ENCODE measurements around the gene POLR1E. TPM values are rescaled to one million over a fixed set of nuclear protein-coding genes. Genes with fewer than 3 reads are reported as not detected.
A peak's percentile ranks its signal among the peaks of the same experiment; 100 is the strongest.
"Not testable (repeated sequence)": the region's sequence is repeated elsewhere in the genome, so short reads cannot be mapped to it uniquely, and the experiment has no call there.

Gene POLR1E
- total RNA-seq, 1 experiment from 2014 or later: 39.8 TPM

DNA sequence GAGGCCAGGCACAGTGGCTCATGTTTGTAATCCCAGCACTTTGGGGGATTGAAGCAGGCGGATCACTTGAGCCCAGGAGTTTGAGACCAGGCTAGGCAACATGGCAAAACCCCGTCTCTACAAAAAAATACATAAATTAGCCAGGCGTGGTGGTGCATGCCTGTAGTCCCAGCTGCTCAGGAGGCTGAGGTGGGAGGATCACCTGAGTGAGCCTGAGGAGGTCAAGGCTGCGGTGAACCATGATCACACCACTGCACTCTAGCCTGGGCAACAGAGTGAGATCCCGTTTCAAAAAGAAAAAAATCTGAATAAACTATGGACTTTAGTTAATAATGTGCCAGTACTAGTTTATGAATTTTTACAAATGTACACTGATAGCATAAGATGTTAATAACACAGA lies 24.3 kb downstream of the POLR1E start:
- H3K79me2 ChIP-seq (ENCODE audit: low read length); H3K4me2 ChIP-seq (ENCODE audit: low read depth, low read length, poor library complexity, severe bottlenecking); H3K9me2 ChIP-seq (replicated peaks; ENCODE audit: insufficient read depth, low read length); H3K9me3 ChIP-seq (ENCODE audit: low read length); H4K20me1 ChIP-seq (ENCODE audit: insufficient read depth, low read depth, low read length); H3K27ac ChIP-seq (ENCODE audit: low read length); H2AFZ ChIP-seq (ENCODE audit: low read length); H3K4me3 ChIP-seq (ENCODE audit: low read length); H3K9ac ChIP-seq (ENCODE audit: low read length); H3K4me1 ChIP-seq (ENCODE audit: low read length); DNase-seq; H3K27me3 ChIP-seq (ENCODE audit: low read length): not testable (repeated sequence)
- H3K36me3 ChIP-seq (ENCODE audit: insufficient read depth, low read length): peaks cover 28% of the 10 kb centered on the region; the same call in 1 of the 2 replicates

DNA sequence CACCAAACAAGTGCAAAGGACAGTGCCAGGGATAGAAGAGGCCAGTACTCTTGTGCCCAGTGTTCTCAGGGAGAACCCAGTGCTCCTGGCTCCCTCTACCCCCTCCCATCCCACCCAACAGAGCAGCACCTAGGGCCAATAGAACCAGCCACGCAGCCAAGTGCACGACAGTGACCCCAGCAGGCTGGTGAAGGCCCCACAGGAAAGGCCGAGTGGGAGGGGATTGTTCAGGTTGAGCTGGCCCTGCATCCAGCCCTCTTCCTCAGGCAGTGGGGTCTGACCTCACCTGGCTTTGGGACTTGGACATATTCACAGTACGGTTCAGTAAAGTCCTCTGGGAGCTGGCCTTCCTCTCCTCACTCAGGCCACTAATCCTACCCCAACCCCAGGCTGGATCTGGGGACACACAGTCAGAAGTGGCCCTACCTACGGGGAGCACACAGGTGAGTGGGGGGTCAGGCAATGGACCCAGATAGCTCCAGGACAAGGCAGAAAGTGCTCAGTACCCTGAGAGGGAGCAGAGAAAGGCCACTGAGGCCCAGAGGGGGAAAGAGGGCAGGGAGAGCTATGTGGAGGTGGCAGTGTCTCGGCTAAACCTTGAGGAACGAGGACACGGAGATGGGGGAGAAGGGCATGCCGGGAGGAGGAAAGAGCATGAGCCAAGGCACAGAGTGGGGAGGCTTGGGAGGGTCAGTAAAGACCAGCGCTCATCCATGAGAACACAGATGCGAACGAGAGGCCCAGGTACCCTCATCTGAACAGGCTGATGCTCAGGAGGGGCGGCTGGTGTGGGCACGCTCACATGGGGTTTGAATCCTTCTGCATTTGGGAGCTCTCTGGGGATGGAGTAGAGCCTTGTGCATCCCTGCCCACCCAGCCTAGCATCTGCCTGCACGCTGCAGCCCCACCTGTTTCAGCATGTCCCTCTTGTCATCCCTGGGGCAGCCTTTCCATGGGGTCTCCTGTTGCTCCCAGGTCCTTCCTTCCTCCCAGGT lies 25.6 kb downstream of the POLR1E start:
- Histone ChIP-seq H3K9ac (ENCODE audit: low read length) (no peak overlapping the region), H3K4me3 (ENCODE audit: low read length) (no peak overlapping the region)

DNA sequence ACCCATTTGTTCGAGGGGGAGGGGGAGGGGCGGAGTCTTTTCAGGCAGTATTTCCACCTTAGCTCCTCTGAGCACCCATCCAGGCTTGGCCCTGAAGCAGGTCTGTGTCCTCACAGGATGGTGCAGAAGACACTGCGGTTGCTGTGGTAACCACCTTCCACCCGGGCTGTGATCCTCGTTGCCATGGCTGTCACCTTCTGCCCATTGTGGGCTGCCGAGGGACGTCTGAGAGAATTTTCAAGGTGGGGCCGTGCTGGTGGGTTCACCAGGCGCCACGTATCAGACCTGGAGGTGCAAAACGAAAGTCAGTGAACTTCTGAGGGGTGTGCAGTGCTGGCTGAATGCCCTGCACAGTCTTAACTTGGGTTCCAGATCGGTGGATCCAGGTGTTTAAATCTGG lies 26.7 kb downstream of the POLR1E start:
- Histone ChIP-seq H2AFZ (ENCODE audit: low read length) (no peak overlapping the region), H3K9ac (ENCODE audit: low read length) (no peak overlapping the region), H3K4me2 (ENCODE audit: low read depth, low read length, poor library complexity, severe bottlenecking) (no peak overlapping the region), H3K27ac (ENCODE audit: low read length) (no peak overlapping the region), H3K27me3 (ENCODE audit: low read length) (no peaks in the 10 kb centered on the region), H3K9me3 (ENCODE audit: low read length) (no peaks in the 10 kb centered on the region), H4K20me1 (ENCODE audit: insufficient read depth, low read depth, low read length) (no peaks in the 10 kb centered on the region), H3K9me2 (replicated peaks; ENCODE audit: insufficient read depth, low read length) (no peaks in the 10 kb centered on the region), H3K4me1 (ENCODE audit: low read length) (no peaks in the 10 kb centered on the region), H3K36me3 (ENCODE audit: insufficient read depth, low read length) (peaks cover 11% of the 10 kb centered on the region; the same call in 1 of the 2 replicates), H3K79me2 (ENCODE audit: low read length) (no peaks in the 10 kb centered on the region), H3K4me3 (ENCODE audit: low read length) (no peak overlapping the region)
- DNase-seq: no peak

More for the DNA sequence above, 25.6 kb downstream of the POLR1E start:
- peaks cover 21% of the 10 kb centered on the region; the same call in 1 of the 2 replicates for H3K36me3 ChIP-seq (ENCODE audit: insufficient read depth, low read length)
- H3K9me2 ChIP-seq (replicated peaks; ENCODE audit: insufficient read depth, low read length): no peaks in the 10 kb centered on the region
- no peak overlapping the region for H3K27ac ChIP-seq (ENCODE audit: low read length)
- no peaks in the 10 kb centered on the region for H3K4me1 ChIP-seq (ENCODE audit: low read length)
- H4K20me1 ChIP-seq (ENCODE audit: insufficient read depth, low read depth, low read length): no peaks in the 10 kb centered on the region
- no peaks in the 10 kb centered on the region for H3K27me3 ChIP-seq (ENCODE audit: low read length)
- H2AFZ ChIP-seq (ENCODE audit: low read length): no peak overlapping the region
- H3K9me3 ChIP-seq (ENCODE audit: low read length): no peaks in the 10 kb centered on the region
- peak; percentile 83 for DNase-seq
- no peaks in the 10 kb centered on the region for H3K79me2 ChIP-seq (ENCODE audit: low read length)
- no peak overlapping the region for H3K4me2 ChIP-seq (ENCODE audit: low read depth, low read length, poor library complexity, severe bottlenecking)

DNA sequence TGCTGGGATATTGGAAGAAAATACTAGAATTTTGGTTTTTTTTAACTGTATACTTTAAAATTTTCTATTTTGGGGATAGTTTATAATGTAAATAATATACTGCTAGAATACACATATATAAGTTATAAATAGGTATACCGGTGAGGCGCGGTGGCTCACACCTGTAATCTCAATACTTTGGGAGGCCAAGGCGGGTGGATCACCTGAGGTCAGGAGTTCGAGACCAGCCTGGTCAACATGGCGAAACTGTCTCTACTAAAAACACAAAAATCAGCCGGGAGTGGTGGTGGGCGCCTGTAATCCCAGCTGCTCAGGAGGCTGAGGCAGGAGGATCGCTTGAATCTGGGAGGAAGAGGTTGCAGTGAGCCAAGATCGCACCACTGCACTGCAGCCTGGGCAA lies 28.7 kb downstream of the POLR1E start:
- not testable (repeated sequence) for H3K4me1 ChIP-seq (ENCODE audit: low read length); H3K27ac ChIP-seq (ENCODE audit: low read length); H3K9ac ChIP-seq (ENCODE audit: low read length); H3K36me3 ChIP-seq (ENCODE audit: insufficient read depth, low read length); H3K27me3 ChIP-seq (ENCODE audit: low read length); H3K4me2 ChIP-seq (ENCODE audit: low read depth, low read length, poor library complexity, severe bottlenecking); DNase-seq; H3K79me2 ChIP-seq (ENCODE audit: low read length); H3K4me3 ChIP-seq (ENCODE audit: low read length); H3K9me3 ChIP-seq (ENCODE audit: low read length); H3K9me2 ChIP-seq (replicated peaks; ENCODE audit: insufficient read depth, low read length); H2AFZ ChIP-seq (ENCODE audit: low read length); H4K20me1 ChIP-seq (ENCODE audit: insufficient read depth, low read depth, low read length)

DNA sequence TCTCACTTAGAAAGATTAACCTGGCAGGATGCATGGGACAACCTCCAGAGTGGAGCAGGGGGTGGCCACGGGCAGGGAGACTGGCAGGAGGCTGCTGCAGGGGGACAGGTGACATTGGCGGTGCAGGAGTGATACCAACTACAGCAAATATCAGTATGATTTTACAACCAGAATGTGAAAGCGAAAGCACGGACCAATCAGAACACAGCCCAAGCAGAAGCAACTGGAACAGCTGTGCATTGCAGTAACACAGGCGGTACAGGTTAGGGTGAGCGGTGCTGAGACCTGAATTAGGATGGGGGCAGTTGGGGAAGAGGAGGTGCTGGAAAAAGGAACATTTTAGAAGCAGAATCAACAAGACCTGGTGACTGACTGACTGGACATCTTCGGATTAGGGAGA lies 29.3 kb downstream of the POLR1E start:
- Histone ChIP-seq H3K79me2 (ENCODE audit: low read length) (no peaks in the 10 kb centered on the region), H3K9me3 (ENCODE audit: low read length) (no peaks in the 10 kb centered on the region), H3K4me1 (ENCODE audit: low read length) (no peaks in the 10 kb centered on the region), H3K36me3 (ENCODE audit: insufficient read depth, low read length) (peaks cover 4% of the 10 kb centered on the region), H2AFZ (ENCODE audit: low read length) (no peak overlapping the region), H3K27me3 (ENCODE audit: low read length) (no peaks in the 10 kb centered on the region), H3K9me2 (replicated peaks; ENCODE audit: insufficient read depth, low read length) (no peaks in the 10 kb centered on the region), H3K27ac (ENCODE audit: low read length) (no peak overlapping the region), H3K4me2 (ENCODE audit: low read depth, low read length, poor library complexity, severe bottlenecking) (no peak overlapping the region), H3K4me3 (ENCODE audit: low read length) (no peak overlapping the region), H4K20me1 (ENCODE audit: insufficient read depth, low read depth, low read length) (no peaks in the 10 kb centered on the region), H3K9ac (ENCODE audit: low read length) (no peak overlapping the region)
- DNase-seq: no peak

GRCh38 chr9:37515620-37516258 lies 30.0 kb downstream of the POLR1E start:
- Histone ChIP-seq H2AFZ (ENCODE audit: low read length) (no peak overlapping the region), H3K27ac (ENCODE audit: low read length) (no peak overlapping the region), H3K9ac (ENCODE audit: low read length) (no peak overlapping the region), H3K9me3 (ENCODE audit: low read length) (no peaks in the 10 kb centered on the region), H3K36me3 (ENCODE audit: insufficient read depth, low read length) (peaks cover 4% of the 10 kb centered on the region), H3K27me3 (ENCODE audit: low read length) (no peaks in the 10 kb centered on the region), H3K79me2 (ENCODE audit: low read length) (no peaks in the 10 kb centered on the region), H4K20me1 (ENCODE audit: insufficient read depth, low read depth, low read length) (no peaks in the 10 kb centered on the region), H3K9me2 (replicated peaks; ENCODE audit: insufficient read depth, low read length) (no peaks in the 10 kb centered on the region), H3K4me3 (ENCODE audit: low read length) (no peak overlapping the region), H3K4me1 (ENCODE audit: low read length) (no peaks in the 10 kb centered on the region), H3K4me2 (ENCODE audit: low read depth, low read length, poor library complexity, severe bottlenecking) (no peak overlapping the region)
- no peak for DNase-seq

DNA sequence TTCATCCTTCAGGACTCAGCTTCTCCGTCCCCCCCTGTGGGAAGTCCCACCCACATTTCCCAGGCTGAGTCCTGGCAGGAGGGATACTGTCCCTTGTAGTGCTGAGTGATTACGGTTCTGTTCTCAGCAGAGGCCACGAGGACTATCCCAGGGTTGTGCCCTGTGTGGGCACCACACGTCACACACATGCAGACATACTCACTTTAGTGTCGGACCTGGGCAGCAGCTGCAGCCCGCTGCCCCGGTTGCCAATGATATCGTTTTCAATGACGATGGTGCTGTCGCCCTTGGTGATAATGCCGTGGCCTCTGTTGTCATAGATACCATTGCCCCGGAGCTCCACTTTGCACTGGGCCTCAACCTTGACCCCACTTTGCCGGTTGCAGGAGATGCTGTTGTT lies 32.2 kb downstream of the POLR1E start:
- no peaks in the 10 kb centered on the region for H3K9me3 ChIP-seq (ENCODE audit: low read length)
- H3K9ac ChIP-seq (ENCODE audit: low read length): no peak overlapping the region
- H3K27ac ChIP-seq (ENCODE audit: low read length): no peak overlapping the region
- H3K4me2 ChIP-seq (ENCODE audit: low read depth, low read length, poor library complexity, severe bottlenecking): no peak overlapping the region
- no peaks in the 10 kb centered on the region for H3K4me1 ChIP-seq (ENCODE audit: low read length)
- H3K27me3 ChIP-seq (ENCODE audit: low read length): no peaks in the 10 kb centered on the region
- no peak for DNase-seq
- no peaks in the 10 kb centered on the region for H4K20me1 ChIP-seq (ENCODE audit: insufficient read depth, low read depth, low read length)
- no peak overlapping the region for H2AFZ ChIP-seq (ENCODE audit: low read length)
- peaks cover 4% of the 10 kb centered on the region for H3K36me3 ChIP-seq (ENCODE audit: insufficient read depth, low read length)
- H3K4me3 ChIP-seq (ENCODE audit: low read length): no peak overlapping the region
- no peaks in the 10 kb centered on the region for H3K79me2 ChIP-seq (ENCODE audit: low read length)
- H3K9me2 ChIP-seq (replicated peaks; ENCODE audit: insufficient read depth, low read length): no peaks in the 10 kb centered on the region

- Histone ChIP-seq H3K9me3 (ENCODE audit: low read length) (no peaks in the 10 kb centered on the region), H3K79me2 (ENCODE audit: low read length) (no peaks in the 10 kb centered on the region), H3K9ac (ENCODE audit: low read length) (no peak overlapping the region), H3K4me3 (ENCODE audit: low read length) (no peak overlapping the region), H2AFZ (ENCODE audit: low read length) (no peak overlapping the region), H3K36me3 (ENCODE audit: insufficient read depth, low read length) (peaks cover 12% of the 10 kb centered on the region), H3K27ac (ENCODE audit: low read length) (no peak overlapping the region), H3K4me2 (ENCODE audit: low read depth, low read length, poor library complexity, severe bottlenecking) (no peak overlapping the region), H3K27me3 (ENCODE audit: low read length) (no peaks in the 10 kb centered on the region), H4K20me1 (ENCODE audit: insufficient read depth, low read depth, low read length) (no peaks in the 10 kb centered on the region), H3K9me2 (replicated peaks; ENCODE audit: insufficient read depth, low read length) (no peaks in the 10 kb centered on the region), H3K4me1 (ENCODE audit: low read length) (no peaks in the 10 kb centered on the region)
- no peak for DNase-seq
Measured at GRCh38 chr9:37520641-37521040, 34.9 kb downstream of the POLR1E start.

All from Karpas-422 (cell line).